Eye (tissue), 1 donor: ENCODE data around the gene PEX16.

Experiments used
- DNase-seq: peaks from one replicate; pipeline ENCODE4 v3.0.0-alpha.2; 2015

Gene PEX16

DNA sequence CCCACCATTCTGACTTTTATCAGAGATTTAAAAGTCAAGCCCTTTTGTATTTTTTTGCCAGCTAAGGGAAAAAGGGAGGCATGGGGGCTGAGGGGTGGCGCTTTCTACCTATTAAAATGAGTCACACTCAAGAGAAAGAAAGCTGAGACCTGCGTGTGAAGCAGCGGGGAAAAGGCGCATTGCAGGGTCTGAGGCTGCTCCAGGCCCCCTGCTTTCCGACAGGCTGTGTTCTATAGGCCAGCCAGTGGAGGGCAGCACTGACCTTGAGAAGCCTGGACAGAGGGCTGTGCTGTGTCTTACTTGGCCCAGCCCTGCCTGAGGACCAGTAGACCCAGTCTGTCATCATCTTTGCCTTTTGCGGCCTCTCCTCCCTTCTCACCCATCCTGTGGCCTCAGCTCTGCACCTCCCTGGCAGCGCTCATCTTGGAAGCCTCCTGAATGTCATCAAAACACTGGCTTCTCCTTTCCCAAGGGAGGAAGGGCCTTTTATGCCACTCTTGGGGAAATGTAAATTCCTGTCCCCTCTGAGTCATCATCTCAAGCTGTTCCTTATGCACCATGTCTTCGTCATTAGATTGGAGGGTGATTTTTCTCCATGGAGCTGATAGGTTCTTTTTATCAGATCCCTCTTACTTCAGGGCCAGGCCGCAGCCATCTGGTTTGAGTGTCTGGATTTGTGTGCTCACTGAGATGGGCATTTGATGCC lies 44.9 kb downstream of the PEX16 start:
- DNase-seq: peak; percentile 87

- DNase-seq: no peak
Observed at GRCh38 chr11:45871638-45872037, 46.0 kb downstream of the PEX16 start.

DNA sequence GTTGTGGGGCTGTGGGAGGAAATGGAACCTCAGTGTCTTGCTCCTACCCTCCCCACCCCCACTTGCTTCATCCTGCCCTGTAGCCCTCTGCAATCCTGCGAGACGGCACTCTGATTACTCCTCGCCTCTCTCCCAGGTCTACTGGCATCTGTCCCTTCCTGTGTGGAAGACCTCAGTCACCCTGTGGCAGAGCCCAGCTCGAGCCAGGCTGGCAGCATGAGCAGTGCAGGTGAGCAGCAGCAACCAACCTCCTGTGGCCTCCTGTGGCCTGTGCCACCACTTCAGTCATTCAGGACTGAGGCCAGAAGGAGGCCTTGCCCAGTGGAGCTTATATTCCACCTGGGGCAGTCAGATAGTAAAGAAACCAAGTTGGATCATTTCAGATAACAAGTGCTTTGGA lies 47.0 kb downstream of the PEX16 start:
- DNase-seq: no peak

GRCh38 chr11:45869551-45869950 lies 48.1 kb downstream of the PEX16 start:
- DNase-seq: no peak

- DNase-seq: no peak
Observed at GRCh38 chr11:45864041-45864440, 53.6 kb downstream of the PEX16 start.

- no peak for DNase-seq
Observed at GRCh38 chr11:45860764-45861510, 56.7 kb downstream of the PEX16 start.

DNA sequence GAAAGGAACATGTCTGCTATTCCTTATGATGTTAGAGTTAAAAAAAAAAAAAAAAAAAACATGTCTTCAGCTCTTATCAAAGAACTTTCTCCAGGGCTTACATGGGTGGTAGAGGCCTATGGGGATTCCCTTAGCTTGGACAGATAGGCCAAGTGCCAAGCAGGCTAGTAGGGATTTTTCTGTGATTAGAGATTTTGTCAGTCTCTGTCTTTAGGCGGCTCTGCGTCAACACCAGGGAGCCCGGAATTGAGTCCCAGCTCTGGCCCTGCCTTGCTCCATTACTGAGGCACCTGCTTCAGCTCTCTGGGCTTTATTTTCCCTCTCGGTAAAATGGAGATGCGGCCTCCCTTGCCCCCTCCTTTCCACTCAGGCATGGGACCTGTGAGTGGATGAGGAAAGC lies 57.3 kb downstream of the PEX16 start:
- no peak for DNase-seq
